Activated CD8-positive, alpha-beta T cell treated with anti-CD3 and anti-CD28 coated beads for 36 hours (primary cell): ENCODE results near the gene SYNDIG1. TPM values are rescaled to one million over a fixed set of nuclear protein-coding genes. Genes with fewer than 3 reads are reported as not detected.

Source experiments
- ATAC-seq: fragments of 200-7000 bp; cut with Tn5 transposase; one replicate; pipeline ENCODE4 v1.10.0; 2021; ENCODE audit warnings: mild to moderate bottlenecking, moderate library complexity
- CTCF ChIA-PET: fragments of 350-600 bp; sonication (Branson Sonifier 250); formaldehyde crosslinking; loops from one replicate; lab custom pipeline; 2021; ENCODE audit warnings: antibody characterized with exemption; lab: Charles Lee
- POLR2A ChIA-PET: fragments of 350-600 bp; sonication (Branson Sonifier 250); formaldehyde crosslinking; loops from one replicate; lab custom pipeline; 2021; ENCODE audit warnings: antibody characterized with exemption; lab: Charles Lee
- DNase-seq: peaks from one replicate; pipeline ENCODE4 v3.0.0-alpha.2; 2020
- H3K27ac Mint-ChIP-seq: one replicate; pipeline ENCODE4 v1.8.0; 2021; ENCODE audit warnings: mild to moderate bottlenecking, mixed read lengths
- H3K27me3 Mint-ChIP-seq: one replicate; pipeline ENCODE4 v1.8.0; 2021; ENCODE audit warnings: mixed read lengths
- H3K36me3 Mint-ChIP-seq: one replicate; pipeline ENCODE4 v1.8.0; 2021; ENCODE audit warnings: low read depth, mixed read lengths
- H3K4me1 Mint-ChIP-seq: one replicate; pipeline ENCODE4 v1.8.0; 2021; ENCODE audit warnings: low read depth, mixed read lengths
- H3K4me3 Mint-ChIP-seq: one replicate; pipeline ENCODE4 v1.8.0; 2021; ENCODE audit warnings: mild to moderate bottlenecking, moderate library complexity, mixed read lengths
- H3K9me3 Mint-ChIP-seq: one replicate; pipeline ENCODE4 v1.8.0; 2021; ENCODE audit warnings: mixed read lengths
- intact Hi-C: fragments of 100-400 bp; cut with micrococcal nuclease; formaldehyde crosslinking; loops from one replicate; pipeline ENCODE4 v1.10.0; 2022
- total RNA-seq, 2 experiments: library from RNA; stranded (reverse); gene quantifications; one replicate each; pipeline ENCODE4 v1.2.3, GENCODE V29; 2021
- TF ChIP-seq, protein P1 (sequence below): fragments of 200-600 bp; IDR thresholded peaks from one replicate; pipeline ENCODE4 v1.8.0; 2022; ENCODE audit warnings: antibody characterized with exemption, mild to moderate bottlenecking

The SYNDIG1 gene
- total RNA-seq, 2 experiments from 2014 or later = not detected

DNA sequence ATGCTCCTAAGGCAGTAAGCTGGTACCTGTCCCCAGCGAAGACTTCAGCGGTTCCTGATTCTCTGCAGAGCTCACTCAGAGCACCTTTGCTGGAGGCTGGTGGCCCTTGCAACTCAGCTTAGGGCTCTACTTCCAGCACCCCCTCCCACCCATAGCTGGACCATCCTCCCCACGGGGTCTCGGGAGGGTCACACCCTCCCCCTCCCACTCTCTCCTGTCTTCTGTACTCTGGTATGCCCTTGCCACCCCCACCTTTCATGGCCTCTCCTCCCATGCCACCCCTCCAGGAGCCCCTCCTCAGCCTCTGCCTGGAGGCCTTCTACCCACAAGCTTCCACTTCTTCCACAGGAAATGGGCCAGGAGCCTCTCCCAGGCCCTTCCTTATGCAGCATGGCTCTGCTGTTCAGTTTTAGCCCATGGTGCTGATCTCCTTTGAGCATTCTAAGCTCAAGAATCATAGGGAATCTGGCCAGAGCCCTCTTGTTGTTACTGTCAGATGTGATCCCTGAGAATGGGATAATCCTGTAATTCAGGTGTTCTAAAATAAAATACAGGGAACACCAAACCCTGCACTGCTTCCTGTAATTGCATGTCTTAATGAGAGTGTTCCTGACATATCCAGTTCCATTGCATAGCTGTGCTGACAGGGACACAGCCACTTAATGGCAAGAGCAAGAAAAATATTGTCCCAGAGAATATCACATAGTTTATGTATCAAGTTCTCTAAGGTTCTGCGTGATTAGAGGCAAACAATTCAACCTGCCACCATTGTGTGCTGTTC lies 142.1 kb downstream of the SYNDIG1 start:
- Mint-ChIP-seq H3K27ac (no peak overlapping the region), H3K4me1 (no peaks in the 10 kb centered on the region), H3K36me3 (no peaks in the 10 kb centered on the region), H3K9me3 (no peaks in the 10 kb centered on the region), H3K4me3 (no peak overlapping the region), H3K27me3 (no peaks in the 10 kb centered on the region)
- CTCF ChIA-PET = no interaction called here
- POLR2A ChIA-PET = no interaction called here
- DNase-seq (no peak), ATAC-seq (no peak)
- intact Hi-C loops = no loop called here
- TF ChIP-seq, protein P1, sequence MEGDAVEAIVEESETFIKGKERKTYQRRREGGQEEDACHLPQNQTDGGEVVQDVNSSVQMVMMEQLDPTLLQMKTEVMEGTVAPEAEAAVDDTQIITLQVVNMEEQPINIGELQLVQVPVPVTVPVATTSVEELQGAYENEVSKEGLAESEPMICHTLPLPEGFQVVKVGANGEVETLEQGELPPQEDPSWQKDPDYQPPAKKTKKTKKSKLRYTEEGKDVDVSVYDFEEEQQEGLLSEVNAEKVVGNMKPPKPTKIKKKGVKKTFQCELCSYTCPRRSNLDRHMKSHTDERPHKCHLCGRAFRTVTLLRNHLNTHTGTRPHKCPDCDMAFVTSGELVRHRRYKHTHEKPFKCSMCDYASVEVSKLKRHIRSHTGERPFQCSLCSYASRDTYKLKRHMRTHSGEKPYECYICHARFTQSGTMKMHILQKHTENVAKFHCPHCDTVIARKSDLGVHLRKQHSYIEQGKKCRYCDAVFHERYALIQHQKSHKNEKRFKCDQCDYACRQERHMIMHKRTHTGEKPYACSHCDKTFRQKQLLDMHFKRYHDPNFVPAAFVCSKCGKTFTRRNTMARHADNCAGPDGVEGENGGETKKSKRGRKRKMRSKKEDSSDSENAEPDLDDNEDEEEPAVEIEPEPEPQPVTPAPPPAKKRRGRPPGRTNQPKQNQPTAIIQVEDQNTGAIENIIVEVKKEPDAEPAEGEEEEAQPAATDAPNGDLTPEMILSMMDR = no peak

DNA sequence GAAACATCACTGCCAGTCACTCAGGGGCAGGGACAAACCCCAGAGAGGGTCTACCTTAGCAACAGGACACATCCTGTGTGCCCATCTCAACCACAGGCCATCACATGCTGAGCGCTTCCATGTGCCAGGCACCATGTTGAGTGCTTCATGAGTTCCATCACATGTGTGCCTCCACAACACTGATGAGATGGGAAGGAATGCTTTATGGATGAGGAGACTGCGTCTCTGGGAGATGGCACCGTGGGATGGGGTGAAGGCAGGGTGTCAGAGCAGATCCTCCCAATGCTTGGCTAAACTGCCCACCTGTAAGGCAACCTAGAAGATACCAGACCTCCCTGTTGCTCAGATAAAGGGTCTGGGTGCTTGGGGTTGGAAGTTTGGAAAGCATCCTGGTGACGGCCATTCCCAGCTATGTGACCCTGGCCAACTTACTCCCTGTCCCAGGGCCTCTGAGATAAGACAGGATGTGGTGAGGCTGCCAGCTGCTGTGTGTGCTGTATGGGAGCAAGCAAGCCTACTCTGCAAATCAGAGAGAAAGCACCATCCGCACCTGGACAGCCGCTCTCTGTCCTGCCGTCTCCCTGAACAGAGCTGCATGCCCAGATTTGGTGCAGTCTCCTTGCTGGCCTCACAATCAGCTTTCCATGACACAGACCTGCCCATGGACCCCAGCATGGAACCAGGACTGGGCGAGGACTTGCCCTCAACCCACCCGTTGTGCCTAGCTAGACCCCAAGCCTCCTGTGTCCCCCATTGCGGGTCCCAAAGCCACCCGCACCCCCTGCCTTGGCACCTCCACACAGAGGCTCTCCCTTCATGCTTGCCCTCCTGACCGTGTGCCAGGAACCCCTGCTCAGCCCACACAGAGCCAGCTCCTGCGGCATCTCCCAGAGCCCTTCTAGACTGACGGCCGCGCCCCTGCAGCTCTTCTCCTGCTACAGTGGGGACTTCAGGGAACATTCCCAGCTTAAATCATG lies 143.7 kb downstream of the SYNDIG1 start:
- no peak for ATAC-seq
- ChIA-PET POLR2A (no interaction called here), CTCF (no interaction called here)
- intact Hi-C loops = no loop called here
- DNase-seq = no peak
- H3K4me1 Mint-ChIP-seq = no peaks in the 10 kb centered on the region
- TF ChIP-seq, protein P1 = no peak
- H3K27me3 Mint-ChIP-seq = no peaks in the 10 kb centered on the region
- no peaks in the 10 kb centered on the region for H3K9me3 Mint-ChIP-seq
- no peaks in the 10 kb centered on the region for H3K36me3 Mint-ChIP-seq
- no peak overlapping the region for H3K27ac Mint-ChIP-seq
- H3K4me3 Mint-ChIP-seq = no peak overlapping the region

DNA sequence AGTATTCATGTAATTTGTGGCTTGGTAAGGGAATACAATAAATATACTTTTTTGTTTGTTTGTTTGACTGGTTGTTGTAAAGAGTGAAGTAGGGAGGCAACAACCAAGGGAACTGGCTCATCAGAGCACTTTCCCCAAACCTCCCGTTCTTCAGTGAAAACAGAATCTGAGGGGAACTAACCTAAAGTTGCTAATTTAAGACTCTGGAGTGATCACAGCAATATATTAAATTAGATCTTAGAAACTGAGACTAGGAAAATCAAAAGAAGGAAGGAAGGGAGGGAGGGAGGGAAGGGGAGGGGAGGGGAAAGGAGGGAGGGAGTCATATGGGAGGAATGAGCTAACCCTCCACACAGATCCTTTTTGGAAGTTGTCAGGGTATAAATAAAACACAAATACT lies 144.9 kb downstream of the SYNDIG1 start:
- ATAC-seq = no peak
- no peaks in the 10 kb centered on the region for H3K4me1 Mint-ChIP-seq

DNA sequence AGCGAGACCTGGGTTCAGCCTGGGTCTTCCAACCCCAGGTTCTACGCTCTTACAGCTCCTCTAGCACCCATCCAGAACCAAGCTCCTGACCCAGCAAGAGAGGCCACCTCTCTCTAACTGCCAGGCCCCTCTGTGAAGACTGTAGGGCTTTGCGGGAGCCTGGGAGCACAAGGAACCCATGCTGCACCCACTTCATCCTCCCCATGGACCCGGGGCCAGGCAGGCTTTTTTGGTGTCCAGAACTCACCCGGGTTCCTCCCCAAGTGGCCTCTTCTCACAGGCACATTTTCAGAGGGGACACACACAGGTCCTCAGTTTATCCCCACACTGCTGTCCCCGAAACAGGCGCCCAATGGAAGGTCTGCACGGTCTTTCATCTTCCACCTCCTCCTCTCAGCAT lies 145.9 kb downstream of the SYNDIG1 start:
- ChIA-PET POLR2A (no interaction called here), CTCF (no interaction called here)
- no peak overlapping the region for H3K4me3 Mint-ChIP-seq
- H3K27me3 Mint-ChIP-seq = no peaks in the 10 kb centered on the region
- DNase-seq = no peak
- no peaks in the 10 kb centered on the region for H3K9me3 Mint-ChIP-seq
- TF ChIP-seq, protein P1 = no peak
- no peaks in the 10 kb centered on the region for H3K4me1 Mint-ChIP-seq
- intact Hi-C loops = no loop called here
- no peak overlapping the region for H3K27ac Mint-ChIP-seq
- H3K36me3 Mint-ChIP-seq = no peaks in the 10 kb centered on the region
- ATAC-seq = no peak

More for the DNA sequence above, 144.9 kb downstream of the SYNDIG1 start:
- ChIA-PET CTCF (no interaction called here), POLR2A (no interaction called here)
- H3K4me3 Mint-ChIP-seq = no peak overlapping the region
- H3K9me3 Mint-ChIP-seq = no peaks in the 10 kb centered on the region
- no peaks in the 10 kb centered on the region for H3K27me3 Mint-ChIP-seq
- DNase-seq = no peak
- H3K36me3 Mint-ChIP-seq = no peaks in the 10 kb centered on the region
- TF ChIP-seq, protein P1 = no peak
- intact Hi-C loops = no loop called here
- no peak overlapping the region for H3K27ac Mint-ChIP-seq
